SK-N-MC (cell line): Measurements from ENCODE around the gene ITPRIPL2.

Experiments used
- EZH2 ChIP-seq: fragments of 200-600 bp; sonication (generic); IDR thresholded peaks from one replicate; pipeline ENCODE4 v1.6.1; 2017; ENCODE audit warnings: antibody characterized with exemption
- POLR2AphosphoS5 ChIP-seq: IDR thresholded peaks from 2 replicates; pipeline ENCODE4 v1.6.1; 2012; ENCODE audit warnings: mild to moderate bottlenecking, low read depth, low read length, borderline replicate concordance

DNA sequence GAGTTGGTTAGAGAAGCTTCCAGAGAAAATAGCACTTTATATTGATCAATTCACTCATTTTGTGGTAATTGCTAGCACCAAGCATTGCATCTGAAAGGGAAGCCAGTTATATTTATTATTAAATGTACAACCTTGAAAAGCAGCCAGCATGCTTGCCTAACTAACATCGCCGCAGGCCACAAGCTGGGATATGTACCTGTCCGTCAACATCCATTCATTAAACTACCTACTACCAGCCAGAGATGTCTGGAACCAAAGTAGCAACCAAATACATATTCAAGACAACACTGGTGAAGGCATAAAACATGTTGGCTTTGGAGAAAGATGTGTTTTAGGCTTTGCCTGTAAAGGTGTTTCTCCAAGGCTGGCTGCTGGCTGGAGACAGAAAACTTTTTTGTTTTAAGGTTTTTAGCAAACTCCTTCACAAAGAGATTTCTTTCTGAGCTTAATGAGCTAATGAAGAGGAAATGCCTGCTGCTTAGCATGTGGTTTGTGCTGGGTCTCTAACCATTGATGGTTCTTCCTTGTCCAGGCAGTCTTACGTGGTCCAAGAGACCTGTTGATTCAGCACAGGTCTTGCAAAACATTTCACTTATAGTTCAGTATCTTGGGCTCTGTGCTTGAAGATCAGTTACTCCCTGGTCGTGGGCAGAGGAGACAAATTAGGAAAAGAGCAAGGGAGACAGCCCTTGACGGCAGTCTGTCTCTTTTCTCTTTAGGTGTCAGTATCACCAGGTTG, 3.1 kb downstream of the ITPRIPL2 start:
- TF ChIP-seq EZH2: no peak
- TF ChIP-seq POLR2AphosphoS5: no peak
